HL-60 (cell line): ENCODE measurements around the gene TMEM184B.

ENCODE experiments used
- DNase-seq, 2 experiments: peaks; one replicate each; pipeline ENCODE4 v3.0.0-alpha.2; 2010 to 2020; ENCODE audit warnings: low read depth in 1 of 2, low spot score in 1 of 2
- H3K27ac ChIP-seq: fragments of 250-450 bp; sonication (Bioruptor Pico); replicated peaks from 2 replicates; pipeline ENCODE4 v1.5.1; 2020; ENCODE audit warnings: mild to moderate bottlenecking, moderate library complexity
- H3K27me3 ChIP-seq: fragments of 250-450 bp; sonication (Bioruptor Pico); 2 replicates; pipeline ENCODE4 v1.5.1; 2021; ENCODE audit warnings: mild to moderate bottlenecking, moderate library complexity; ENCODE audit not compliant: insufficient read depth, poor library complexity, severe bottlenecking
- H3K4me3 ChIP-seq: replicated peaks from 2 replicates; pipeline ENCODE4 v1.5.1; 2011; ENCODE audit warnings: mild to moderate bottlenecking, control low read depth, low read length; ENCODE audit not compliant: insufficient read depth
- CTCF ChIP-seq: IDR thresholded peaks from one replicate; pipeline ENCODE4 v1.5.1; 2011; ENCODE audit warnings: low read length, control low read depth, inconsistent platforms; ENCODE audit not compliant: insufficient read depth
- GABPA ChIP-seq: IDR thresholded peaks from 2 replicates; pipeline ENCODE4 v1.6.1; 2012; ENCODE audit warnings: low read depth
- POLR2AphosphoS5 ChIP-seq: IDR thresholded peaks from 2 replicates; pipeline ENCODE4 v1.6.1; 2012; ENCODE audit warnings: low read depth
- REST ChIP-seq: IDR thresholded peaks from 2 replicates; pipeline ENCODE4 v1.6.1; 2012; ENCODE audit warnings: low read depth; ENCODE audit not compliant: insufficient replicate concordance
- SPI1 ChIP-seq: IDR thresholded peaks from 2 replicates; pipeline ENCODE4 v1.6.1; 2012; ENCODE audit warnings: low read depth, mild to moderate bottlenecking, borderline replicate concordance

The TMEM184B gene

GRCh38 chr22:38299770-38300102, 26.9 kb upstream of the TMEM184B start:
- no peak overlapping the region for H3K27ac ChIP-seq
- TF ChIP-seq POLR2AphosphoS5 (no peak), REST (no peak), CTCF (no peak), GABPA (no peak), SPI1 (no peak)
- DNase-seq = no peak
- H3K4me3 ChIP-seq = no peak overlapping the region
- H3K27me3 ChIP-seq = no peaks in the 10 kb centered on the region

GRCh38 chr22:38298312-38299005, 25.6 kb upstream of the TMEM184B start:
- no peak overlapping the region for H3K4me3 ChIP-seq
- H3K27ac ChIP-seq = no peak overlapping the region
- TF ChIP-seq SPI1 = no peak
- TF ChIP-seq GABPA = no peak
- TF ChIP-seq REST = no peak
- no peak for TF ChIP-seq CTCF
- TF ChIP-seq POLR2AphosphoS5 = no peak
- no peak for DNase-seq
- no peaks in the 10 kb centered on the region for H3K27me3 ChIP-seq

GRCh38 chr22:38296372-38296771, 23.6 kb upstream of the TMEM184B start:
- no peak overlapping the region for H3K27ac ChIP-seq
- no peak overlapping the region for H3K4me3 ChIP-seq
- no peak for TF ChIP-seq GABPA
- TF ChIP-seq REST = no peak
- no peak for TF ChIP-seq POLR2AphosphoS5
- no peak for TF ChIP-seq CTCF
- no peaks in the 10 kb centered on the region for H3K27me3 ChIP-seq
- no peak for DNase-seq
